Gastrocnemius medialis (tissue), 4 donors: ENCODE results near the gene PPIE.

Source experiments
- CTCF ChIP-seq, 5 experiments: fragments of 450-650 bp in 3 of 5; fragments of 200-600 bp in 2 of 5; sonication (generic) in 2 of 5; IDR thresholded peaks in 4 of 5; conservative IDR thresholded peaks in 1 of 5; 1 replicate in 4 of 5; 2 replicates in 1 of 5; pipeline ENCODE4 v1.5.1; 2016 to 2019; ENCODE audit warnings: antibody characterized with exemption in 5 of 5, mild to moderate bottlenecking in 3 of 5, moderate library complexity in 3 of 5
- POLR2A ChIP-seq, 2 donors: fragments of 450-650 bp; IDR thresholded peaks; one replicate each; pipeline ENCODE4 v1.6.1; 2017; ENCODE audit warnings: antibody characterized with exemption in 2 of 2, mild to moderate bottlenecking in 2 of 2, moderate library complexity in 2 of 2

- no peak for TF ChIP-seq CTCF (IDR thresholded peaks at IDR 0.05 in 4 of 5, conservative IDR thresholded peaks at IDR 0.05 in 1 of 5)
- TF ChIP-seq POLR2A (IDR thresholded peaks at IDR 0.05): no peak
Measured at GRCh38 chr1:39727221-39727931, 11.3 kb upstream of the PPIE start.
